ENCODE data around the gene STUB1. TPM values are rescaled to one million over a fixed set of nuclear protein-coding genes. Genes with fewer than 3 reads are reported as not detected.
A peak's percentile ranks its signal among the peaks of the same experiment; 100 is the strongest.

STUB1 gene
- total and polyA plus RNA-seq, 10 of the 15 experiments (the other 5 are each of a cell fraction or from before 2014, with no cell fraction given): 4.2 to 136 (median 67.1) TPM

DNA sequence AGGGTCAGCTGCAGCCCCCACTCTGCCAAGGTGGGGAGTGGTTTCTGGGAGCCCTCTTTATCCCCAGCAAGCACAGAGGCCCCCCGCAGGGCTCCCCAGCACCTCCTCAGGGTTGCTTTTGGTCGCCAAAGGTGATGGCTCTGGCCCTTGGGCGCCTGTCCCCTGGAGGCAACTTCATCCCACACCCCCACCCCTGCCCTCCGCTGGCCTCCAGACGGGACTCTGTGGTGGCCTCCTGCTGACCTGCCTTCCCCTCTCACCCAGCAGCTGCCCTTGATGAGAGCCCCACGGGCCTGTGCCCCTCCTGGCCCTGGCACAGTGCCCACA is 20.1 kb upstream of the STUB1 start:
- H3K36me3 ChIP-seq (ENCODE audit: control insufficient read depth in 2 of 2, insufficient read depth in 2 of 2, low read length in 1 of 2): no peaks in the 10 kb centered on the region; a peak in 2 of 4 replicates
- H3K4me2 ChIP-seq (ENCODE audit: control insufficient read depth, insufficient read depth): no peak overlapping the region
- DNase-seq (ENCODE audit: low read depth, low spot score) (no peak), ATAC-seq (no peak), FAIRE-seq (no peak)
- no peaks in the 10 kb centered on the region for H3K79me2 ChIP-seq (ENCODE audit: control insufficient read depth, insufficient read depth, low read length)
- ChIA-PET SMC1A (ENCODE audit: uncharacterized antibody, unreplicated experiment) (no interaction called here), CTCF (interaction anchor here (0.6 to 1.4 kb wide), 4 partner anchors 9 to 811 kb away, joined by 3 to 5 read pairs (median 4); partner anchors contain the start of gene METTL26), POLR2A (no interaction called here), RAD21 (ENCODE audit: unreplicated experiment) (interaction anchor here (1.0 kb wide), 1 partner anchor 12 kb away, joined by 7 read pairs; no protein-coding TSS in a partner anchor)
- 82% methylated on average over 6 of the region's 6 CpGs for WGBS (ENCODE audit: insufficient coverage, insufficient replicate concordance, low lambda C conversion rate, missing lambda C conversion rate)
- H3K4me3 ChIP-seq: no peak overlapping the region
- H2AFZ ChIP-seq (ENCODE audit: control insufficient read depth, low read depth, low read length): no peak overlapping the region
- no peaks in the 10 kb centered on the region for H3K27me3 ChIP-seq (replicated peaks in 1 of 2; ENCODE audit: control insufficient read depth in 2 of 2, insufficient read depth in 2 of 2, low read length in 1 of 2)
- no peak overlapping the region for H3K27ac ChIP-seq (ENCODE audit: control insufficient read depth, insufficient read depth)
- no peaks in the 10 kb centered on the region for H3K9me3 ChIP-seq (replicated peaks; ENCODE audit: control insufficient read depth, insufficient read depth, low read length)
- in situ Hi-C loops (cut with MboI) (loop anchor here (10.0 kb wide), 1 partner anchor 265 kb away; the partner anchor contains the start of gene NME4), intact Hi-C loops (cut with micrococcal nuclease; ENCODE audit: unreplicated experiment) (loop anchor here (1.0 to 10.0 kb wide), 2 partner anchors 81 to 265 kb away; partner anchors contain the start of gene NME4)
- H3K9ac ChIP-seq (ENCODE audit: control insufficient read depth, insufficient read depth, low read length): no peak overlapping the region; the same call in 1 of the 2 replicates
- BruUV-seq (replicated peaks): no TSS peak
- TF ChIP-seq MTA3 (IDR thresholded peaks at IDR 0.05; ENCODE audit: borderline replicate concordance, low read length) (no peak), PAX5 (IDR thresholded peaks at IDR 0.05; ENCODE audit: borderline replicate concordance, low read depth, low read length) (no peak)
- H4K20me1 ChIP-seq (ENCODE audit: control insufficient read depth, insufficient read depth): no peaks in the 10 kb centered on the region
- peaks cover 3% of the 10 kb centered on the region; the same call in 1 of the 2 replicates for H3K4me1 ChIP-seq (ENCODE audit: control insufficient read depth, insufficient read depth, low read length)

DNA sequence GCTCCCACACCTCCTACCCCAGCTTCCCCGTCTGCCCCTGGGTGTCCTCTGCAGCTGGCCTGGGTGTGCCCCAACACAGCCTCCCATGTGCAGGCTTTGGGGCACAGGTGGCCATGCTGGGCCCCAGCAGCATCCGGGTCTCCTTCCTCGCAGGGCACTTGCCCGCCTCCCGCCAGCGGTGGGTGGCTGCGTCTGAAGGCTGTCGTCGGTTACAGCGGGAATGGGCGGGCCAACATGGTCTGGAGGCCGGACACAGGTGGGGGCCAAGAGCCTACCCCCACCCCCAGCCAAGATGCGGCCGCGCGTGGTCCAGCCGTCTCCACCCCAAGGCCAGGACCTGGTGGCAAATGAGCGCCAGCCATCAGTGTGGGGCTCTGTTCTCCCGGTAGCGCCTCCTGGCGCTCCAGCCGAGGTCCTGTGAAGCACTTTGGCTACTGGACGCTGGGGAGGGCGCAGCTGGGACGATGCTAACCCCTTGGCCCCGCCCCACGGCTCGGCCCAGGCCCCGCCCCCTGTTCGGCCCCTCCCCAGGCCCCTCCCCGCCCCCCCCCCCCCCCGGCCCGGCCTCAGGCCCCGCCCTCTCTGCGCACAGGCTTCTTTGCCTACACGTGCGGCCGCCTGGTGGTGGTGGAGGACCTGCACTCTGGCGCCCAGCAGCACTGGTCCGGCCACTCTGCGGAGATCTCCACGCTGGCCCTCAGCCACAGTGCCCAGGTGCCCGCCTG is 19.6 kb upstream of the STUB1 start:
- WGBS (ENCODE audit: insufficient coverage, insufficient replicate concordance, low lambda C conversion rate, missing lambda C conversion rate): 38% methylated on average over 30 of the region's 43 CpGs
- intact Hi-C loops (cut with micrococcal nuclease; ENCODE audit: unreplicated experiment): loop anchor here (1.0 to 10.0 kb wide), 2 partner anchors 81 to 266 kb away; partner anchors contain the start of gene NME4
- TF ChIP-seq, protein P1, sequence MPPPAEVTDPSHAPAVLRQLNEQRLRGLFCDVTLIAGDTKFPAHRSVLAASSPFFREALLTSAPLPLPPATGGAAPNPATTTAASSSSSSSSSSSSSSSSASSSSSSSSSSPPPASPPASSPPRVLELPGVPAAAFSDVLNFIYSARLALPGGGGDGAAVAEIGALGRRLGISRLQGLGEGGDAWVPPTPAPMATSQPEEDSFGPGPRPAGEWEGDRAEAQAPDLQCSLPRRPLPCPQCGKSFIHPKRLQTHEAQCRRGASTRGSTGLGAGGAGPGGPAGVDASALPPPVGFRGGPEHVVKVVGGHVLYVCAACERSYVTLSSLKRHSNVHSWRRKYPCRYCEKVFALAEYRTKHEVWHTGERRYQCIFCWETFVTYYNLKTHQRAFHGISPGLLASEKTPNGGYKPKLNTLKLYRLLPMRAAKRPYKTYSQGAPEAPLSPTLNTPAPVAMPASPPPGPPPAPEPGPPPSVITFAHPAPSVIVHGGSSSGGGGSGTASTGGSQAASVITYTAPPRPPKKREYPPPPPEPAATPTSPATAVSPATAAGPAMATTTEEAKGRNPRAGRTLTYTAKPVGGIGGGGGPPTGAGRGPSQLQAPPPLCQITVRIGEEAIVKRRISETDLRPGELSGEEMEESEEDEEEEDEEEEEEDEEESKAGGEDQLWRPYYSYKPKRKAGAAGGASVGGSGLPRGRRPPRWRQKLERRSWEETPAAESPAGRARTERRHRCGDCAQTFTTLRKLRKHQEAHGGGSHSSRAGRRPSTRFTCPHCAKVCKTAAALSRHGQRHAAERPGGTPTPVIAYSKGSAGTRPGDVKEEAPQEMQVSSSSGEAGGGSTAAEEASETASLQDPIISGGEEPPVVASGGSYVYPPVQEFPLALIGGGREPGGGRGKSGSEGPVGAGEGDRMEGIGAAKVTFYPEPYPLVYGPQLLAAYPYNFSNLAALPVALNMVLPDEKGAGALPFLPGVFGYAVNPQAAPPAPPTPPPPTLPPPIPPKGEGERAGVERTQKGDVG (CRISPR knock-in tag; IDR thresholded peaks at IDR 0.05): no peak
- TF ChIP-seq, protein P2, sequence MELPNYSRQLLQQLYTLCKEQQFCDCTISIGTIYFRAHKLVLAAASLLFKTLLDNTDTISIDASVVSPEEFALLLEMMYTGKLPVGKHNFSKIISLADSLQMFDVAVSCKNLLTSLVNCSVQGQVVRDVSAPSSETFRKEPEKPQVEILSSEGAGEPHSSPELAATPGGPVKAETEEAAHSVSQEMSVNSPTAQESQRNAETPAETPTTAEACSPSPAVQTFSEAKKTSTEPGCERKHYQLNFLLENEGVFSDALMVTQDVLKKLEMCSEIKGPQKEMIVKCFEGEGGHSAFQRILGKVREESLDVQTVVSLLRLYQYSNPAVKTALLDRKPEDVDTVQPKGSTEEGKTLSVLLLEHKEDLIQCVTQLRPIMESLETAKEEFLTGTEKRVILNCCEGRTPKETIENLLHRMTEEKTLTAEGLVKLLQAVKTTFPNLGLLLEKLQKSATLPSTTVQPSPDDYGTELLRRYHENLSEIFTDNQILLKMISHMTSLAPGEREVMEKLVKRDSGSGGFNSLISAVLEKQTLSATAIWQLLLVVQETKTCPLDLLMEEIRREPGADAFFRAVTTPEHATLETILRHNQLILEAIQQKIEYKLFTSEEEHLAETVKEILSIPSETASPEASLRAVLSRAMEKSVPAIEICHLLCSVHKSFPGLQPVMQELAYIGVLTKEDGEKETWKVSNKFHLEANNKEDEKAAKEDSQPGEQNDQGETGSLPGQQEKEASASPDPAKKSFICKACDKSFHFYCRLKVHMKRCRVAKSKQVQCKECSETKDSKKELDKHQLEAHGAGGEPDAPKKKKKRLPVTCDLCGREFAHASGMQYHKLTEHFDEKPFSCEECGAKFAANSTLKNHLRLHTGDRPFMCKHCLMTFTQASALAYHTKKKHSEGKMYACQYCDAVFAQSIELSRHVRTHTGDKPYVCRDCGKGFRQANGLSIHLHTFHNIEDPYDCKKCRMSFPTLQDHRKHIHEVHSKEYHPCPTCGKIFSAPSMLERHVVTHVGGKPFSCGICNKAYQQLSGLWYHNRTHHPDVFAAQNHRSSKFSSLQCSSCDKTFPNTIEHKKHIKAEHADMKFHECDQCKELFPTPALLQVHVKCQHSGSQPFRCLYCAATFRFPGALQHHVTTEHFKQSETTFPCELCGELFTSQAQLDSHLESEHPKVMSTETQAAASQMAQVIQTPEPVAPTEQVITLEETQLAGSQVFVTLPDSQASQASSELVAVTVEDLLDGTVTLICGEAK (IDR thresholded peaks at IDR 0.05; ENCODE audit: borderline replicate concordance): no peak
- TF ChIP-seq MXI1 (IDR thresholded peaks at IDR 0.05; ENCODE audit: low read depth, low read length): 0 out of 2 replicates have a peak, but pooled peaks have one; percentile 35
- no peak for TF ChIP-seq KAT2A (conservative IDR thresholded peaks at IDR 0.05; ENCODE audit: control insufficient read depth, low read depth, low read length)

More for the DNA sequence above, 19.6 kb upstream of the STUB1 start:
- Histone ChIP-seq H2AFZ (ENCODE audit: control insufficient read depth, low read depth, low read length) (peak overlapping the region; percentile 60), H3K27me3 (replicated peaks in 1 of 2; ENCODE audit: control insufficient read depth in 2 of 2, insufficient read depth in 2 of 2, low read length in 1 of 2) (no peaks in the 10 kb centered on the region), H3K9me3 (replicated peaks; ENCODE audit: control insufficient read depth, insufficient read depth, low read length) (no peaks in the 10 kb centered on the region), H3K4me2 (ENCODE audit: control insufficient read depth, insufficient read depth) (peak overlapping the region; percentile 42; the same call in 1 of the 2 replicates), H4K20me1 (ENCODE audit: control insufficient read depth, insufficient read depth) (no peaks in the 10 kb centered on the region), H3K4me1 (ENCODE audit: control insufficient read depth, insufficient read depth, low read length) (peaks cover 3% of the 10 kb centered on the region; the same call in 1 of the 2 replicates), H3K79me2 (ENCODE audit: control insufficient read depth, insufficient read depth, low read length) (no peaks in the 10 kb centered on the region), H3K9ac (ENCODE audit: control insufficient read depth, insufficient read depth, low read length) (no peak overlapping the region; the same call in 1 of the 2 replicates), H3K27ac (ENCODE audit: control insufficient read depth, insufficient read depth) (no peak overlapping the region), H3K4me3 (no peak overlapping the region), H3K36me3 (ENCODE audit: control insufficient read depth in 2 of 2, insufficient read depth in 2 of 2, low read length in 1 of 2) (no peaks in the 10 kb centered on the region; a peak in 2 of 4 replicates)
- BruUV-seq (replicated peaks): no TSS peak
- POLR2A ChIA-PET: no interaction called here
- FAIRE-seq (peak; percentile 27), ATAC-seq (peak; percentile 96), DNase-seq (ENCODE audit: low read depth, low spot score) (peak; percentile 37)
- RAD21 ChIA-PET (ENCODE audit: unreplicated experiment): interaction anchor here (1.0 kb wide), 1 partner anchor 13 kb away, joined by 7 read pairs; no protein-coding TSS in a partner anchor
- in situ Hi-C loops (cut with MboI): loop anchor here (10.0 kb wide), 1 partner anchor 266 kb away; the partner anchor contains the start of gene NME4
- CTCF ChIA-PET: interaction anchor here (0.6 to 1.4 kb wide), 4 partner anchors 8 to 811 kb away, joined by 3 to 4 read pairs (median 3); partner anchors contain the start of gene METTL26
- SMC1A ChIA-PET (ENCODE audit: uncharacterized antibody, unreplicated experiment): interaction anchor here (0.9 kb wide), 1 partner anchor 60 kb away, joined by 4 read pairs; the partner anchor contains the start of gene ANTKMT
